Lower lobe of right lung (tissue), 2 donors: ENCODE data around the gene CACNA1C. TPM values are rescaled to one million over a fixed set of nuclear protein-coding genes. Genes with fewer than 3 reads are reported as not detected.

ENCODE experiments used
- ATAC-seq, 2 donors: fragments of 200-7000 bp; cut with Tn5 transposase; one replicate each; pipeline ENCODE4 v1.9.1; 2020 to 2022; ENCODE audit warnings: mild to moderate bottlenecking in 2 of 2, moderate library complexity in 2 of 2
- DNase-seq: peaks from one replicate; pipeline ENCODE4 v3.0.0-alpha.2; 2020
- H3K27ac ChIP-seq: fragments of 200-600 bp; one replicate; pipeline ENCODE4 v1.8.0; 2022
- H3K27me3 ChIP-seq: fragments of 200-600 bp; one replicate; pipeline ENCODE4 v1.8.0; 2022; ENCODE audit warnings: low read depth
- H3K36me3 ChIP-seq: fragments of 200-600 bp; one replicate; pipeline ENCODE4 v1.8.0; 2022; ENCODE audit warnings: mild to moderate bottlenecking
- H3K4me1 ChIP-seq: fragments of 200-600 bp; one replicate; pipeline ENCODE4 v1.8.0; 2022
- H3K4me3 ChIP-seq: fragments of 200-600 bp; one replicate; pipeline ENCODE4 v1.8.0; 2022; ENCODE audit warnings: mild to moderate bottlenecking
- H3K9me3 ChIP-seq: fragments of 200-600 bp; one replicate; pipeline ENCODE4 v1.8.0; 2022
- CTCF ChIP-seq: fragments of 200-600 bp; IDR thresholded peaks from one replicate; pipeline ENCODE4 v1.8.0; 2022; ENCODE audit warnings: antibody characterized with exemption, mild to moderate bottlenecking
- intact Hi-C: fragments of 100-400 bp; cut with DNase I; formaldehyde crosslinking; loops from one replicate; pipeline ENCODE4 v1.11.0; 2022
- total RNA-seq: library from RNA; stranded (reverse); fragmentation: NEBNext Ultra II Directional; extraction: Animal tissue kit (Norgen Biotek cat#: 25700); gene quantifications from one replicate; pipeline ENCODE4 v1.2.1, GENCODE V29; 2021
- donor health status: DM: no; HTN: yes; CAD: no; lungs with severe emphysema.

Gene CACNA1C
- total RNA-seq, 1 donor from 2014 or later = 8.4 TPM

DNA sequence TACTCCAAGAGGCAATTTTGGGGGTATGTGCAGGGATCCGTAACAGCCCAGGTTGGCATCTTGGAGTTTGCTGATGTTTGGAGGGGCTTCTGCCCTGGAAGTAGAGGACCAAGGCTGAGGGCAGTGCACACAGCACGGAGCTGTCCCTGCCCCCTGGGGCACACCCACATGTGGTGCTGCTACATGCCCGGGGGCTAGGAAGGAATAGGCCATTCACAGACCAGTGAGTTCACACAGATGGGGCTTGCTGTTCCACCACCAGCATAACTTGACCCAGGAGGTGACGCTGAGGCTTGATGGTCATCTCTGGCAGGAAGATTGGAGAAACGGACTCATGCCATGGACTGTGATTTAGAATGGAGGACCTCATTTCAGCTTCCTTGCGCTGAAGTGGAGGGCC is 510.9 kb downstream of the CACNA1C start:
- H3K4me1 ChIP-seq = no peaks in the 10 kb centered on the region
- H3K27ac ChIP-seq = no peak overlapping the region
- no peaks in the 10 kb centered on the region for H3K27me3 ChIP-seq
- H3K36me3 ChIP-seq = no peaks in the 10 kb centered on the region
- no peak overlapping the region for H3K4me3 ChIP-seq
- no peak for TF ChIP-seq CTCF
- DNase-seq (no peak), ATAC-seq (no peak)
- no peaks in the 10 kb centered on the region for H3K9me3 ChIP-seq
- intact Hi-C loops = no loop called here

DNA sequence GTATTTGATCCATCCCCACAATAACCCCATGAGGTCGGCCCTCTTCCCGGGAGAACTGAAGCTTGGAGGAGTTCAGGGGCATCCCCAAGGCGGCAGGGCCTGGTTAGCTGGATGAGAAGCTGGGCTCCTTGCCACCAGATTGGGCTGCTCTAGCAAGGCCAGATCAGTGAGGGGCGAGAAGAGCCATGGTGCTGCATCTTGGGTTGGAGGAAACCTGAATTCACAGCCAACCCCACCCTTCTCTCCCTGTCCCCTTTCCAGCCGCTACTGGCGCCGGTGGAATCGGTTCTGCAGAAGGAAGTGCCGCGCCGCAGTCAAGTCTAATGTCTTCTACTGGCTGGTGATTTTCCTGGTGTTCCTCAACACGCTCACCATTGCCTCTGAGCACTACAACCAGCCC is 513.4 kb downstream of the CACNA1C start:
- no peak for TF ChIP-seq CTCF
- Histone ChIP-seq H3K27me3 (no peaks in the 10 kb centered on the region), H3K4me3 (no peak overlapping the region), H3K27ac (no peak overlapping the region), H3K9me3 (no peaks in the 10 kb centered on the region), H3K4me1 (no peaks in the 10 kb centered on the region), H3K36me3 (no peaks in the 10 kb centered on the region)
- ATAC-seq (no peak), DNase-seq (no peak)
- intact Hi-C loops = no loop called here

DNA sequence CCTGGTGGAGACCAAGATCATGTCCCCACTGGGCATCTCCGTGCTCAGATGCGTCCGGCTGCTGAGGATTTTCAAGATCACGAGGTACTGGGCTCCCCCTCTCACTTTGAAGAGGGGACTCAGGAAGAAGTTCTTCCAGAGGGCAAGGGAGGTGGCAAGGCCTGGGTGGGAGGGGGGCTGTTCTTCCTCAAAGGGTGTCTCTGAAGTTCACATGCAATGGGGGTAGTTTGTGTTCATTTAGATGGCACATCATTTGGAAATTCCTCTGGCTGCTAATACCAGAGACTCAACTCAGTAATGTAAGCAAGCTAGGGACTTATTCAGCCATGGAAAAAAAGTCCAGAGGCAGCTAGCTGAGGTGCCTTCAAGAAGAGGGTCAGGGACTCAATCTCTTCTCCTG is 514.9 kb downstream of the CACNA1C start:
- ATAC-seq (no peak), DNase-seq (no peak)
- Histone ChIP-seq H3K9me3 (no peaks in the 10 kb centered on the region), H3K4me1 (no peaks in the 10 kb centered on the region), H3K4me3 (no peak overlapping the region), H3K27me3 (no peaks in the 10 kb centered on the region), H3K27ac (no peak overlapping the region), H3K36me3 (no peaks in the 10 kb centered on the region)
- intact Hi-C loops = no loop called here
- TF ChIP-seq CTCF = no peak

GRCh38 chr12:2570562-2570961 is 517.8 kb downstream of the CACNA1C start:
- ATAC-seq (no peak), DNase-seq (no peak)
- no peaks in the 10 kb centered on the region for H3K9me3 ChIP-seq
- no peak overlapping the region for H3K27ac ChIP-seq
- H3K36me3 ChIP-seq = no peaks in the 10 kb centered on the region
- H3K4me3 ChIP-seq = no peak overlapping the region
- TF ChIP-seq CTCF = no peak
- H3K4me1 ChIP-seq = no peaks in the 10 kb centered on the region
- intact Hi-C loops = no loop called here
- no peaks in the 10 kb centered on the region for H3K27me3 ChIP-seq

DNA sequence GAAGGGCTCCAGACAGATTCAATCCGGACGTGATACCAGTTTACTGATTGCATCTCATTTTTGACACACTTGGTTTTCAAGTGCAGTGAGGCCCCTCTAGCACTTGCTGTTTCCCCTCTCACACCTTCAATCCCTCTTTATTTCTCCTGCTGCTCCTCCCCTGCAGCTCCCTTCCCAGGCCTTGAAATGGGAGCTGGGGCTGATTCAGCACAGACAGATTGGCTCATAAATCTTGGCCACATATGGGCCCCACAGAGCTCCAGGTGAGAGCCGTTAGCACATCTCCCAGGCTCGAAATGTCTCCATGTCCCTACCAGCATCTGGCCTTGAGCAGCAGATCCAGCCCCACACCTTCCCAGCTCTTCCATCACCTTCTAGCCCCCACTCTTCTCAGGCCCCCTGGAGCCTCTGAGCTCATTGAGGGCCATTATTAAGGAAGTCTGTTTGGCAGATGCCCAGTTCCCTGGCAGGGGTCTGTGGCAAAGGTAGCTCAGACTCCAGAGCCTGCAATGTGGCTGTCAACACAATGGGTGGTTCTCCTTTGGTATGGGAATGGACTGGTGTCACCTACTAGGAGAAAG is 521.7 kb downstream of the CACNA1C start:
- DNase-seq = no peak
- Histone ChIP-seq H3K27ac (no peak overlapping the region), H3K27me3 (no peaks in the 10 kb centered on the region), H3K36me3 (no peaks in the 10 kb centered on the region), H3K9me3 (no peaks in the 10 kb centered on the region), H3K4me3 (no peak overlapping the region), H3K4me1 (no peaks in the 10 kb centered on the region)
- no peak for ATAC-seq
- no peak for TF ChIP-seq CTCF
- intact Hi-C loops = no loop called here

DNA sequence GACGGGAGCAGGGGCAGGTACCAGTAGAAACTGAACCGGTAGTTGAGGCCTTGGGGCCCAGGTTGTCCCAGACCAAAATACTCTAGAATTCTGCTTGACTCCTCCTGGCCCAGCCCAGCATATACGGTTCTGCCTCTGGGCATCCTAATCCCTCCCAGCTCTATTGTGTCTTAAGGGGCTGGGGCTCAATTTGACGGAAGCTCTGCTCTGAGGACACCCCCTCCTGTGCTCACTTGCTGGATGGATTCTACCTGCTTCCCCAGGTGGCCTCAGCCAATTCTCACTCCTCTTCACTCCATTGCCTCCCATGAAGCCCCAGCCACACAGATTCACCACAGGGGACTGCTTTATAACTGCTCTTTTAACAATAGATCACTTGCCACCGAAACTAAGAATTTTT is 522.5 kb downstream of the CACNA1C start:
- H3K36me3 ChIP-seq = no peaks in the 10 kb centered on the region
- no peak for ATAC-seq
- no peak for DNase-seq
- TF ChIP-seq CTCF = no peak
- intact Hi-C loops = no loop called here
- no peaks in the 10 kb centered on the region for H3K27me3 ChIP-seq
- no peak overlapping the region for H3K27ac ChIP-seq
- H3K9me3 ChIP-seq = no peaks in the 10 kb centered on the region
- no peaks in the 10 kb centered on the region for H3K4me1 ChIP-seq
- no peak overlapping the region for H3K4me3 ChIP-seq
